Putamen (tissue), 1 donor: ENCODE data around the gene AGRN.
A peak's percentile ranks its signal among the peaks of the same experiment; 100 is the strongest.
"Not testable (repeated sequence)": the region's sequence is repeated elsewhere in the genome, so short reads cannot be mapped to it uniquely, and the experiment has no call there.

Source experiments
- DNase-seq: peaks from one replicate; pipeline ENCODE4 v3.0.0-alpha.2; 2016; ENCODE audit warnings: low spot score

Gene AGRN

DNA sequence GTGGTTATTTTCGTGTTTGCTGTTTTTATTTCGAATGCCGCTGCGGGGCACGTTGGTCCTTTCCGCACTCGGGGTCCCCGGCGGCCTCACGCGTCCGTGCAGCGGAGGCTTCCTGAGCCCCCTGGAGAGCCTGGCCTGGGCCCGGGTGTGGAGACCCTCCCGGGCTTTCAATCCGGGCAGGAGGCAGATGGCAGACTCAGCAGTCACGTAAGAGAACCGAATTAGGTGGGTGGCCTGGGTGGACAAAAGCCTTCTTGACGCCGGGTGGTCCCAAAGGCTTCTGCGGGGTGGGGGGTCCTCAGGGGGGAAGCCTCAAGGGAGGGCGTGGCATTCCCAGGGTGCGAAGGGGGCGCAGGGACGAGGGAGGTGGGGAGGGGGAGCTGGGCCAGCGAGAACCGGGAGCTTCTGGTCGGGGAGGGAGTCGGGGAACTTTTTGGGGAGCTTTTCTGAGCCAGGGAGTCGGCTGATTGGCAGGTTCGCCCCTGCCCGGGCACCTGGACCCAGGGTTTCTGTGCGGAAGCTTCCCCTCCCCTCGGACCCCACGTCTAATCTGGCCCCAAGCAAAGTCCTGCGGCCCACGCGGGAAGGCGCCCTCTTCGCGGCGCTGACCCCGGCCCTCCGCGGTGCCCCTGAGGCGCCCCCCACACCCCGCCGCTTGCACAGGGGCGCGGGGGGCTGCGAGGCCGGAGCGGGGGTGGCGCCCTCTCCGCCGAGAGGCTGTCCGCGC, 18.7 kb upstream of the AGRN start:
- no peak for DNase-seq

DNA sequence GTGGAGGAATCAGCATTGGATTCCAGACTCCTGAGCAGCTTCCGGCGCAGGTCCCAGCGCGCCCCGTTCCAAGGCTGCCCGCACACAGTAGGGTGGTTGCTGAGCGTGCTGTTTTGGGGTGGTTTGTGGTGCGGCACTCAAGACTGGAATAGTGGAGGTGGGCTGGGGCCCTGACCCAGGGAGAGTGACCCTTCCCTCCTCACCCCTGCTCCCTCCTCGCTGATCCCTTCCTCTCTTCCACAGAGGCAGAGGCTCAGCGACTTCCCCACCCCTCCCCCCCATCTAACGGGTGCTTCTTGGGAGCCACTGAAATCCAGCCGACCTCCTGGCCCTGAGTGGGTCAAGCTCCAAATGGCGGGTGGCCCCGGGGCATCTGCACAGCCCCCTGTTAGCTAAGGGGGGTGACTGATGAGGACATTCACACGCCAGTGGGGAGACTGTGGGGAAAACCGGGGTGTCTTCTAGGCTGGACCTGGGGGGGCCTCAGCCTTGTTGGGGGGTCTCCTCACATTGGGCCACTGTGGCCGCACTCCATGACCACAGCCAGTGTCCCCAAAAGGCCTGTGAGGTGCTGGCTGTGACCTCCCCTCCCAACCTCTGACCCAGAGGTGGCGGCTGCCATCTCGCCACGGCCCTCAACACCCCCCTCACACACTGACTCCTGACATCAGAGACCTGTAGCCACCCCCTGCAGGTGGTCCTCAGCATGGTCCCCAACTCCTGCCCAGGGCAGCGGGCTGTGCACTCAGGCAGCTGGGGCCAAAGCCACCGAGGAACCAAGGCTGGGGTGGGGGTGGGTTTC, 16.1 kb upstream of the AGRN start:
- DNase-seq, result no peak

DNA sequence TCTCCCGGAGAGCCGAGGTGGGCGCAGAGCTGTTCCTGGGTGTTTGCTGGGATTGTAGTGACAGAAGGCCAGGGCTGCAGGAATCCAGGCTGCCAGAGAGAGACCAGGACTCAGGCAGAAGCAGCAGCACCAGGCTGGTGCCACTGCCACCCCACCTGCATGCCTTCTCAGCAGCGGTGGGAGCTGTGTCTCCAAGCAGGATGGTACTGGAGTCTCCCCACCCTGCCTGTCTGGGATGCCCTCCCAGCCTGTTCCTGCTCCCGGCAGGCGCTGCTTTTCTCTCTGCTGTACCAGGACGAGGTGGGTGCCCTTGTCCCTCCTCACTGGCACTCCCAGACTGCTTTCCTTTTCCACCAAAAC, 15.5 kb upstream of the AGRN start:
- no peak for DNase-seq

DNA sequence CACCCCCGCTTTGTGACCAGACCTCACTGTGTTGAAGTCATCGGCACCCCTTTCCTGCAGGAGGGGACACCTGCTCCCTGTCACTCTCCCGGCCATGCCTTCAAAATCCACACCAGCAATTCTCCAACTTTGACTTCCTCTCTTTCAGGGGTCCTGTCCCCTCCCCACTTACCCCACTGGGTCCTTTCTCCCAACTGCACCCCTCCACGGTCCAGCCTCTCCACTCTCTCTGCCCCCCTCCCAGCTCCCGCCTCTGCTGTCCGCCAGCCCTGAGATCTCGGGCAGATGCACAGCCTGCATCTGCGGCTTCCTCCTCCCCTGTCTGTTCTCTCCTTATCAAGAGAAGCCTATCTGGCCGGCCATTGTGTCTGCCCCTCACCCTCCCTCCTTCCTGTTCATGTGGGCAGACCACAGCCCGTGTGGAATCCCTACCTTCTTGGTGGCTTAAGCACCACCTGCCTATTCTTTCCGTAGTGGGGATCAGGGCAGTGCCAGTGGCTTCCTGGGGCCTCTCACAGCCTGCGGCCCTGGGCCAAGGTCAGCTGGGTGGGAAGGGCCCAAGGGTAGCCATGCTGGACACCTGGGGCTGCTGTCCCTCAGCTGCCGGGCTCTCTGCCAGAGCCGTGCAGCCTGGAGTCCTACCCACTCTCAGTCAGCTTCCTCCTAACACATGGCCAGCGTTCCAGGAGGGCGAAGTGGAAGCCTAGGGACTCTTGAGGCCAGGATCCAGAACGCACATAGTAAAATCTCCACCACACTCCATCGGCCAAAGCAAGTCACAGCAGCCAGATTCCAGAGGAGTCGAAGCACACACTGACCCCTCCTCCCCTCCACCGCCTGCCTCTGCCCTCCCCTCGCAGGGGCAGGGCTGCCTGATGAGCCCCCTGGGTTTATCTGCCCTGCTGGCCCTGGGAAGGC, 14.9 kb upstream of the AGRN start:
- no peak for DNase-seq

DNA sequence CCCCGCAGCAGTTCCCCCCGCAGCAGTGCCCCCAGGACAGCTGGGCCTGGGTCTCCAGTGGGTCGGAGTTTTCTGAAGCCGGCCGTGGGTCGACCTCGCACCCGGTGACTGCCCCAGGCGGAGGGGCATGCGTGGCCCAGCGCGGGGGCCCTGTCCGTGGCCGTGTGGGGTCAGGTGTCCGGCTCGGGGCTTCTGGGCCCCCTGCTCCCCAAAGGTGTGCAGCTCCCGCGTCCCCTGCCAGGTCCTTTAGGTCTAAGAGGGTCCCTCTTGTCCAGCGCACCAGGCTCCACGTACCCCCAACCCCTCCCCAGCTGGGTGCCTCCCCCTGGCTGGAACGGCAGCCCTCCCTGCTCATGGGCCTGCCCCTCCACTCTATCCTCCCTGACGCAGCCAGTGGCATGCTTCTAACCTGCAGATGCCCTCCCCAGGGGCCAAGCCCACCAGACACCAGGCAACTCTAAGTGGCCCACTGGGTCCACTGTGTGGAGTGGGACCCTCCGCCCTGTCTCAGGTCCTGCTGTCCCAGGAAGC, 14.1 kb upstream of the AGRN start:
- DNase-seq, result no peak

DNA sequence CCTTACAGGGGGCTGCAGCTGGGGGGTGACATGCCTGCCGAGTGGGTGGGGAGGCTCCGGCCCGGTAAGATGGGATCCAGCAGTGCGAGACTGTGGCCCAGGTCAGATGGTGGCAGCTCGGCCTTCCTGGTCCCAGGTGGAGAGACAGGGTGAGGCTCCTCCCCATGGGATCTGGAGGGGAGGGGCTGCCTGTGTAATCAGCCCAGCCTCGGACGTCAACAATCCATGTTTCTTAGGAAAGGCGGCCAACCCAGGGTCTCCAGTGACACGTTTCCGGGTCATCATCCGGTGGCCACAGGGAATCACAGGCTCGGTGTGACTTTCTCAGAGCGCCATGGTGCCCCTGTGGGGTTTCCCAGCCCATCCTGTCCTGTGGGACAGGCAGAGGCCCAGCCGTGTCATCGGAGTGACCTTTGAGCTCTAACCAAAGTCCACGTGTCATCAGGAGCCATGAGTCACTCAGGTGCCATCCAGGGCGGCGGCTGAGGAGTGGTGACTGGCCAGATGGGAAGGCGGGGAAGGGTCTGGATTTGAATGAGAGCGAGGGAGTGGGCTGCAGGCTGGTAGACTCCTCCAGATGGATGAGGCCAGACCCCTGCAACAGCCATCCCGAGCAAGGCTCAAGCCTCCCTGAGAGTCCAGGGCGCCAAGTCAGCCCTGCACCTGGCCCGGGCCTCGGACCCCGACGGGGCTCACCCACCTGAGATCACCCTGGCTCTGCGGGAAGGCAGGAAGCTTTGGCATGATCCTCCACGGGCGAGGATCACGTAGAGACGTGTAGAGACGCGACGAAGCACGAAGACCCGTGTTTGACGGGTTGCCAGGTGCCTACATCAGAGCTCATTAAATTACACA, 13.4 kb upstream of the AGRN start:
- DNase-seq, result no peak

DNA sequence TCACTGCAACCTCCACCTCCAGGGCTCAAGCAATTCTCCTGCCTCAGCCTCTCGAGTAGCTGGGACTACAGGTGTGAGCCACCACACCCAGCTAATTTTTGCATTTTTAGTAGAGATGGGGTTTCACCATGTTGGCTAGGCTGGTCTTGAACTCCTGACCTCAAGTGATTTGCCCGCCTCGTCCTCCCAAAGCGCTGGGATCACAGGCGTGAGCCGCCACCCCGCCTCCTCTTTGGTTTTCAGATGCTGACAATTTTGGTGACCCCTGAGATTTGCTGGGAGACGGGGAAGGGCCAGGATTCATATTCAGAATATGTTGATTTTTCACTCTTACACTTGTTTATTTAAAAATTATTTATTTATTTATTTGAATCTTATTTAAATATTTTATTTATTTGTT, 9.8 kb upstream of the AGRN start:
- not testable (repeated sequence) for DNase-seq

DNA sequence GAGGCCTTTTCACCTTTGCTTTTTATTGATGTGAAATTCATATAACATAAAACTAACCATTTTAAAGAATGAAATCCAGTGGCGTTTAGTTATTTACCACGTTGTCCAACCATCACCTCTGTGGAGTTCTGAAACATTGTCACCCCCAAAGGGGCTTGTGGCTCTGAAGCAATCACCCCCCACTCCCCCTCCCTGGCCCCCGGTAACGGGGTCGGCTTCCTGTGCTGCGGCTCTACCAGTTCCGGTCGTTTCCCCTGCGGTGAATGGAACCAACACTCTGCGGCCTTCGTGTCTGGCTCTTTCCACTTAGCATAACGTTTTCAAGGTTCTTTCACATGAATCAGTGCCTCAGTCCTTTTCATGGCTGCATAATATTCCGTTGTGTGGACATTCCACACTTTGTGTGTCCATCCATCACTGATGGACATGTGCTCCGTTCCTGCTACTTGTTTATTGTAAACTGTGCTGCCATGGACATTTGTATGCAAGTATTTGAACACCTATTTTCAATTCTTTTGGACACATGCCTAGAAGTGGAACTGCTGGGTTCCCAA, 8.4 kb upstream of the AGRN start:
- no peak for DNase-seq

DNA sequence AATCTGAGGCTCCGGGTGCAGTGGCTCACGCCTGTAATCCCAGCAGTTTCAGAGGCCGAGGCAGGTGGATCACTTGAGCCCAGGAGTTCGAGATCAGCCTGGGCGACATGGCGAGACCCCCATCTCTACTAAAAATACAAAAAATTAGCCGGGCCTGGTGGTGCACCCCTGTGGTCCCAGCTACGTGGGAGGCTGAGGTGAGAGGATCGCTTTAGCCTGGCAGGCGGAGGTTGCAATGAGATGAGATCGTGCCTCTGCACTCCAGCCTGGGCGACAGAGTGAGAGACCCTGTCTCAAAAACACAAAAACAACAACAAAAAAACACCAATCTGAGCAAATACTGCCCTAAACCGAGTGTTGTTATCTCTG, 7.2 kb upstream of the AGRN start:
- not testable (repeated sequence) for DNase-seq

DNA sequence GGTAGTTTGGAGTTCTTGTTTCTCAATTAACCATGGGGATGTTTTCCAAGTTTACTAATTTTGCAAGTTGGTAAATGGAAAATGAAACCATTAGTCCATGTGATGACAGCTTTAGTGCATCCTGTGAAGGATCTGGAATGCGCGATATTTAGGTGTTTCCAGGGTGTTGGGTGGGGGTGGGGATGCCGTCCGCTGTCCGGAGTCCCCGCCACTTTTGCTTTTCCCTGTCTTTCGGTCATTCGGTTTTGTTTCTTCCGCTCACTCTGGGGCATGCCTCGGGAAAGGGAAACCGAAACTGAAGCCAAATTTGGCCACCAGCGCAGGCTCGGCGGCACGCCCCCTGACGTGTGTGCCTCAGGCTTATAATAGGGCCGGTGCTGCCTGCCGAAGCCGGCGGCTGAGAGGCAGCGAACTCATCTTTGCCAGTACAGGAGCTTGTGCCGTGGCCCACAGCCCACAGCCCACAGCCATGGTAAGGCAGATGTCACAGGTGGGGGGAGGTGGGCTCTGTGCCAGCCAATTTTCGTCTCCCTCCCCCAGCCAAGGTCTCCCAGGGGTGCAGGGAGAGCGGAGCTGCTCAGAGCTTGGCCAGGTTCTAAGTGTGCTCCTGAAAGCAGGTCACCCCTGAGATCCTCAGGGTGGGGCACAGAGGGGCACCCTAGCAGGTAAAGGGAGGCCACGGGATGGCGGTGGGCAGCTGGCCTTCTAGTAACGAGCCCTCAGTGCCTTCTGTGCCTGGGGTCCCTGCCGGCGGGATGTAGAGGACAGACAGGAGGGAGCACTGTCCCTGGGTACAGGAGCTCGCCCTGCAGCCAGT, 6.6 kb upstream of the AGRN start, which contains the start of gene ISG15:
Gene ISG15 (plus strand): TSS at position 393 of the 817 bp plus-strand sequence. CDS start 77 bp downstream, at position 470.
- DNase-seq, result peak; percentile 79

DNA sequence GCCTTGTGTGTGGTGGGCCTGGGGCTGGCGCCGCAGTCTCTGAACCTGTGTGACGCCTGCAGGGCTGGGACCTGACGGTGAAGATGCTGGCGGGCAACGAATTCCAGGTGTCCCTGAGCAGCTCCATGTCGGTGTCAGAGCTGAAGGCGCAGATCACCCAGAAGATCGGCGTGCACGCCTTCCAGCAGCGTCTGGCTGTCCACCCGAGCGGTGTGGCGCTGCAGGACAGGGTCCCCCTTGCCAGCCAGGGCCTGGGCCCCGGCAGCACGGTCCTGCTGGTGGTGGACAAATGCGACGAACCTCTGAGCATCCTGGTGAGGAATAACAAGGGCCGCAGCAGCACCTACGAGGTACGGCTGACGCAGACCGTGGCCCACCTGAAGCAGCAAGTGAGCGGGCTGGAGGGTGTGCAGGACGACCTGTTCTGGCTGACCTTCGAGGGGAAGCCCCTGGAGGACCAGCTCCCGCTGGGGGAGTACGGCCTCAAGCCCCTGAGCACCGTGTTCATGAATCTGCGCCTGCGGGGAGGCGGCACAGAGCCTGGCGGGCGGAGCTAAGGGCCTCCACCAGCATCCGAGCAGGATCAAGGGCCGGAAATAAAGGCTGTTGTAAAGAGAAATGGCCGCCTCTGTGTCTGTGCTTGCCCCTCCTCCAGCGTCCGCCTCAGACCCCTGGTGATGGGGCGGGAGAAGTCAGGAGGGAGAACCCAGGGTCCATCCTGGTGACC, 5.8 kb upstream of the AGRN start:
- no peak for DNase-seq

DNA sequence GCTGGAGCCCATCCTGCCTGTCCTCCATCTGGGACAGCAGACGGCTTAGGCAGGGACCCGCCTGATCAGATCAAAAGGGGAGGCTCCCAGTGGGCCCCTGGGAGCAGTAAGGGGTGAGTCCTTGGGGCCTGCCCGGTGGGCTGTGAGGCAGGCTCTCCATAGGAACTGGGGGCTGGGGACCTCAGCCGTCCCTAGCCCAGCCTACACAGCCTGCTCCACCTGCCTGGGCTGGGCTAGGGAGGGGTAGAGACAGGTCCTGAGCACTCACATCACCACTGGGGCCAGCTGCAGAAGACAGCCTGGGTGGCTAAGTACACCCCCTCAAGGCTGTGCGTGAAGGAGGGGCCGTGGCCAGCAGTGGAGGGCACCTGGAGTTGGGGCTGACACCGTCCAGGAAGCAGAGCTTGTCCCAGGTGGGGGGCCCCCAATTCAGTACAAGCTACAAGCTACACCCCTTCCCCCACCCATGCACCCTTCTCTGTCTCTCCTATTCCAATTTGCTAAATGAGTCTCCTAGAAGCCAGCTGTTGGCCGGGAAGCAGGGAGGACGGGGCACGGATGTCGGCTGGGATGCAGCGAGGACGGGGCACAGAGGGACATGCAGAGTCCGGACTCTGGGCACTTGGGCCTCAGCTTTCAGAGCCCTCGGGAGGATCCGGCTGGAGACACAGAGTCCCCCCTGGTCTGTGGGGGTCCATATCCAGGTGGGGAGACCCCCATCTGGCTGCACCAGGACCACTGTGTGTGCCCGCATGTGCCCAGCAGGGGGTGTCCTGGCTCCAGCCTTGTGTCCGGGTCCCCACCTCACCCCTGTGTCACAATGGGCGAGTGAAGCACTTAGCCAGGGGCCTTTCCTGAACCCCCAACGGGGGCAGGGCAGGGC, 4.9 kb upstream of the AGRN start:
- no peak for DNase-seq

DNA sequence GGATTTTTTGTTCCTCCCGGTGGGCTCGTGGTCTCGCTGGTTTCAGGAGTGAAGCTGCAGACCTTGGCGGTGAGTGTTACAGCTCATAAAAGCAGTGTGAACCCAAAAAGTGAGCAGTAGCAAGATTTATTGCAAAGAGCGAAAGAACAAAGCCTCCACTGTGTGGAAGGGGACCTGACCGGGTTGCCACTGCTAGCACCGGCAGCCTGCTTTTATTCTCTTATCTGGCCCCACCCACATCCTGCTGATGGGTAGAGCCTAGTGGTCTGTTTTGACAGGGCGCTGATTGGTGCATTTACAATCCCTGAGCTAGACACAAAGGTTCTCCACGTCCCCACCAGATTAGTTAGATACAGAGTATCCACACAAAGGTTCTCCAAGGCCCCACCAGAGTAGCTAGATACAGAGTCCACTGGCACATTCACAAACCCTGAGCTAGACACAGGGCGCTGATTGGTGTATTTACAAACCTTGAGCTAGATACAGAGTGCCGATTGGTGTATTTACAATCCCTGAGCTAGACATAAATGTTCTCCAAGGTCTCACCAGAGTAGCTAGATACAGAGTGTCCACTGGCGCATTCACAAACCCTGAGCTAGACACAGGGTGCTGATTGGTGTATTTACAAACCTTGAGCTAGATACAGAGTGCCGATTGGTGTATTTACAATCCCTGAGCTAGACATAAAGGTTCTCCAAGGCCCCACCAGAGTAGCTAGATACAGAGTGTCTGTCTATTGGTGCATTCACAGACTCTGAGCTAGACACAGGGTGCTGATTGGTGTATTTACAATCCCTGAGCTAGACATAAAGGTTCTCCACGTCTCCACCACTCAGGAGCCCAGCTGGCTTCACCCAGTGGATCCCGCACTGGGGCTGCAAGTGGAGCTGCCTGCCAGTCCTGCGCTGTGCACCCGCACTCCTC, 2.3 kb upstream of the AGRN start:
- not testable (repeated sequence) for DNase-seq

DNA sequence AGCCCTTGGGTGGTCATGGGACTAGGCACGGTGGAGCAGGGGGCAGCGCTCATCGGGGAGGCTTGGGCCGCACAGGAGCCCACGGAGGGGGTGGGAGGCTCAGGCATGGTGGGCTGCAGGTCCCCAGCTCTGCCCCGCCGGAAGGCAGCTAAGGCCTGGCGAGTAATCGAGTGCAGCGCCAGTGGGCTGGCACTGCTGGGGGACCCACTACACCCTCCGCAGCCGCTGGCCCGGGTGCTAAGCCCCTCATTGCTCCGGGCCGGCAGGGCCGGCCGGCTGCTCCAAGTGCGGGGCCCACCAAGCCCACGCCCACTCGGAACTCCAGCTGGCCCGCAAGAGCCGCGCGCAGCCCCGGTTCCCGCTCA, 1.6 kb upstream of the AGRN start:
- DNase-seq, result not testable (repeated sequence)

DNA sequence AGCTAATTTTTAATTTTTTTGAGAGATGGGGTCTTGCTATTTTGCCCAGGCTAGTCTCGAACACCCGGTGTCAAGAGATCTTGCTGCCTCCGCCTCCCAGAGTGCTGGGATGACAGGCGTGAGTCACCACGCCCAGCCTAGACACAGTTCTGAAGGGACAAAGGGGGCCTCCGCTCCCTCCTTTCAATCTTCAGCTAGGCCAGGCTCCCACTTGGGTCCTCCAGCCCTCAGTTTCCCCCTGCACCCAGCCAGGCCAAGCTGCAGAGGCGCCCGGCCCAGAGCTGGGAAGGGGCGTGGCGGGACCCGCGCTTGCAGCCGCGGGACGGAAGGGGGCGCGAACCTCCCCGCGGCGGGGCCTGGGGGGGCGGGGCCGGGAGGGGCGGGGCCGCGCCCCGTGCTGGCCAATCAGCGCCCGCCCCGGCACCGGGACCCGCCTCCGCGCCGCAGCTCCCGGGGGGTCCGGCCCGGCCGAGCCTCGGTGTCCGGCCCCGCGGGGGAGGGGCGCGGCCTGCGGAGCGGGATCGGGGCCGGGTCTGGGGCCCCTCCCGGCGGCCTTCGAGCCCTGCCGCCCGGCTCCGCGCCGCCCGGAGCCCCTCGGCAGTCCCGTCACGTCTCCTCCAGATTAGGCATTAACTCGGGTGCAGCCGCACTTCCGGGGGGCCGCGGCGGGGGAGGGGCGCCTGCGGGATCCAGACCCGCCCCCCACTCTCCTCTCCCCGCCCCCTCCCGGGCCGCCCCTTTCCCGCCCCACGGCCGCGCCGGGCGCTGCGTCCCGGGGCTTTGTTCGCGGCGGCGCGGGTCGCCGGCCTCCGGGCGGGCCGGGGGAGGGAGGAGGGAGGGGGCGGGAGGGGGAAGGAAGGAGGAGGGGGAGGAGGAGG, 559 bp upstream of the AGRN start:
- DNase-seq, result peak; percentile 90

DNA sequence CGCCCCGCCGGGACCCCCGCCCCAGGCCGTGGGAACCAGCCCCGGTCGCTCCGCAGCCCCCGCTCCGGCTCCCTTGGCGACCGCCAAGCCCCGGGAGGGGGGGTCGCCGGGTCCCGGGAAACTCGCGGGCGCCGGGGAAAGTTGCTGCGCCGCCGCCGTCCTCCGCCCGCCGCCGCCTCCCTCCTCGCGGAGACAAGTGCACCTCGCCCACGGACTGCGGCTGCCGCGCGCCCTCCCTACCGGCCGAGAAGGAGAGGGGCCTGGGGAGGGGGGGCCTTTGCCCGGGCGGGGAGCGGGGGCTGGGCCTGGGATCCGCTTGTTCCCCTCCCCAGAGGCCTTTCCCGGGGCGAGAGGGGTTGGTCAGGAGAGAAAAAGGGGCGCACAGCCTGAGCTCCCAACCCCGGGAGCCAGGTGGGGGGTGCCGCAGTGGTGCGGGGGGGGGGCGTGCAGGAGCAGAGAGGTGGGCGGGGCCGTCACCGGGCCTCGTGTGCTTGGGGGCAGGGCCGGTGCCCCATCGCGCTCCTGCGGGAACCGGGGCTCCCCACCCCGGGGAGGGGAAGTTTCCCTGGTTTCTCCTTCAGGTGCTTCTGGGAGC, 592 bp downstream of the AGRN start:
- no peak for DNase-seq
